Measurements from ENCODE around the gene FBXW8. TPM values are rescaled to one million over a fixed set of nuclear protein-coding genes. Genes with fewer than 3 reads are reported as not detected.

Gene FBXW8
- total RNA-seq, 1 experiment from 2014 or later = 24.2 TPM

GRCh38 chr12:116984098-116984497, 73.3 kb downstream of the FBXW8 start:
- no peak for DNase-seq (ENCODE audit: unreplicated experiment)
- CTCF ChIA-PET = no interaction called here
- Mint-ChIP-seq H3K4me1 (ENCODE audit: insufficient read depth, unreplicated experiment) (no peaks in the 10 kb centered on the region), H3K4me3 (ENCODE audit: unreplicated experiment) (no peak overlapping the region), H3K9me3 (ENCODE audit: unreplicated experiment) (no peaks in the 10 kb centered on the region), H3K27me3 (ENCODE audit: insufficient read depth, unreplicated experiment) (no peaks in the 10 kb centered on the region), H3K36me3 (ENCODE audit: insufficient read depth, unreplicated experiment) (peaks cover 38% of the 10 kb centered on the region), H3K27ac (ENCODE audit: low read depth, unreplicated experiment) (no peak overlapping the region)
- intact Hi-C loops (cut with micrococcal nuclease) = no loop called here
- no peak for TF ChIP-seq CTCF (IDR thresholded peaks at IDR 0.05; ENCODE audit: unreplicated experiment)
- no TSS peak for BruUV-seq (replicated peaks)
- POLR2A ChIA-PET = no interaction called here

GRCh38 chr12:116990329-116990728, 79.6 kb downstream of the FBXW8 start:
- no peak for DNase-seq (ENCODE audit: unreplicated experiment)
- Mint-ChIP-seq H3K27ac (ENCODE audit: low read depth, unreplicated experiment) (no peak overlapping the region), H3K9me3 (ENCODE audit: unreplicated experiment) (no peaks in the 10 kb centered on the region), H3K27me3 (ENCODE audit: insufficient read depth, unreplicated experiment) (no peaks in the 10 kb centered on the region), H3K4me1 (ENCODE audit: insufficient read depth, unreplicated experiment) (no peaks in the 10 kb centered on the region), H3K36me3 (ENCODE audit: insufficient read depth, unreplicated experiment) (peaks cover 36% of the 10 kb centered on the region), H3K4me3 (ENCODE audit: unreplicated experiment) (no peak overlapping the region)
- ChIA-PET POLR2A (no interaction called here), CTCF (interaction anchor here (0.7 kb wide), 2 partner anchors 34 to 287 kb away, joined by 3 read pairs; no protein-coding TSS in a partner anchor)
- no TSS peak for BruUV-seq (replicated peaks)
- TF ChIP-seq CTCF (IDR thresholded peaks at IDR 0.05; ENCODE audit: unreplicated experiment) = no peak
- intact Hi-C loops (cut with micrococcal nuclease) = no loop called here

- DNase-seq (ENCODE audit: unreplicated experiment) = no peak
- H3K27ac Mint-ChIP-seq (ENCODE audit: low read depth, unreplicated experiment) = no peak overlapping the region
- ChIA-PET POLR2A (interaction anchor here (1.0 kb wide), 1 partner anchor 10 kb away, joined by 5 read pairs; no protein-coding TSS in a partner anchor), CTCF (interaction anchor here (0.6 to 1.1 kb wide), 3 partner anchors 22 to 291 kb away, joined by 3 to 4 read pairs (median 4); no protein-coding TSS in a partner anchor)
- H3K9me3 Mint-ChIP-seq (ENCODE audit: unreplicated experiment) = no peaks in the 10 kb centered on the region
- H3K27me3 Mint-ChIP-seq (ENCODE audit: insufficient read depth, unreplicated experiment) = no peaks in the 10 kb centered on the region
- intact Hi-C loops (cut with micrococcal nuclease) = no loop called here
- BruUV-seq (replicated peaks) = no TSS peak
- no peak for TF ChIP-seq CTCF (IDR thresholded peaks at IDR 0.05; ENCODE audit: unreplicated experiment)
- H3K4me3 Mint-ChIP-seq (ENCODE audit: unreplicated experiment) = no peak overlapping the region
- H3K36me3 Mint-ChIP-seq (ENCODE audit: insufficient read depth, unreplicated experiment) = peaks cover 40% of the 10 kb centered on the region
- H3K4me1 Mint-ChIP-seq (ENCODE audit: insufficient read depth, unreplicated experiment) = no peaks in the 10 kb centered on the region
Measured at GRCh38 chr12:116990971-116991966, 80.5 kb downstream of the FBXW8 start.

GRCh38 chr12:116996093-116996492, 85.3 kb downstream of the FBXW8 start:
- TF ChIP-seq CTCF (IDR thresholded peaks at IDR 0.05; ENCODE audit: unreplicated experiment) = no peak
- no peak for DNase-seq (ENCODE audit: unreplicated experiment)
- BruUV-seq (replicated peaks) = no TSS peak
- ChIA-PET CTCF (no interaction called here), POLR2A (no interaction called here)
- Mint-ChIP-seq H3K9me3 (ENCODE audit: unreplicated experiment) (no peaks in the 10 kb centered on the region), H3K36me3 (ENCODE audit: insufficient read depth, unreplicated experiment) (peaks cover 24% of the 10 kb centered on the region), H3K4me3 (ENCODE audit: unreplicated experiment) (no peak overlapping the region), H3K4me1 (ENCODE audit: insufficient read depth, unreplicated experiment) (no peaks in the 10 kb centered on the region), H3K27me3 (ENCODE audit: insufficient read depth, unreplicated experiment) (no peaks in the 10 kb centered on the region), H3K27ac (ENCODE audit: low read depth, unreplicated experiment) (no peak overlapping the region)
- intact Hi-C loops (cut with micrococcal nuclease) = no loop called here

Measured in MCF 10A (cell line).